CD4-positive, alpha-beta T cell treated with Interleukin-10 for 1 hour (primary cell): ENCODE data around the gene OPTC.
"Not testable (repeated sequence)": the region's sequence is repeated elsewhere in the genome, so short reads cannot be mapped to it uniquely, and the experiment has no call there.

Source experiments
- DNase-seq: peaks from one replicate; pipeline ENCODE4 v3.0.0-alpha.2; 2020

Gene OPTC

DNA sequence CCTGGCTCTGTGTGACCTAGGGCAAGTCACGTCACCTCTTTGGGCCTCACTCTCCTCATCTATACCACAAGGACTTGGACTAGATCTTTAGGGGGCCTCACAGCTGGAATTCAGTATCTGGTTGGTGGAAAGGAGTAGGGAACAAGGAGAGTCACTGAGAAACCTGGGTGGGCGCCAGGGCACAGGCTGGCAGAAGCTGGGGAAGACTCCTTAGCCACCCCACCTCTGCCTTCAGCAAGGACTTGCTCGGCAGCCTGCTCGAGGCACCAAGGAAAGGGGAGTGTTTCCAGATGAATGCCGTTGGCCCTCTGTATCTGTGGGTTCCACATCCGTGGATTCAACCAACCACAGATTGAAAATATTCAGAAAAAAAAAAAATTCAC lies 1.2 kb upstream of the OPTC start:
- DNase-seq = no peak

DNA sequence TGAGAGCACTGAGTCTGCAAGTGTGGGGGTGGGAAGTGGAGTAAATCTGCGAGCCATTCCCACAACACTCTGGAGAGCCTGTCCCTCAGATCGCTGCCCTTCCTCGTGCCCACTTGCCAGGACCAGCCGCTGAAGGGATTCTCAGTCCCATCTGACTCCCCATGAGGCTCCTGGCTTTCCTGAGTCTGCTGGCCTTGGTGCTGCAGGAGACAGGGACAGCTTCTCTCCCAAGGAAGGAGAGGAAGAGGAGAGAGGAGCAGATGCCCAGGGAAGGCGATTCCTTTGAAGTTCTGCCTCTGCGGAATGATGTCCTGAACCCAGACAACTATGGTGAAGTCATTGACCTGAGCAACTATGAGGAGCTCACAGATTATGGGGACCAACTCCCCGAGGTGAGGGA lies 1.9 kb downstream of the OPTC start:
- DNase-seq = no peak

DNA sequence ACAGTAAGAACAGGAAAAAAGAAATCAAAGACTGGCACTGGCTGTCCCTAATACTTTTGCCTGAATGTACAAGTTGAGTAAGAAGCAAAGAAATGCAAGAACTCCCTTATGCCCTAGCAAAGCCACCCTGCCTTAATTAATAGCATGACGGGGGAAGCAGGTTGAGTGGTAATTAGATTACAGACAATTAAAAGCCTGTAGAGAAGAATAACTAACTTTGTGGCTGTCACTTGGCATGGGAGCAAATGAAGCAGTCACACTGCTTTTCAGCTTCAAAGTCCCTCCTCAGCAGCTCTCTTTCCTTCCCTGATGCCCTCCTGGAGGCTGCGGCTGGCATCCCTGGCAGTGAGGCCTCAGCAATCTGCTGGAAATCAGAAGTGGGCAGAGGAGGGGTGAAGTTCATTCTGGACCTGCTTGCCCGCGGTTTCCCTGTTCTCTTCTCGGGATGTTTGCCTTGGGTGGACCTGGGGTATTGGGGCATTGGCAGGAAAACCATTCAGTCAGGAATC lies 3.4 kb downstream of the OPTC start:
- no peak for DNase-seq

DNA sequence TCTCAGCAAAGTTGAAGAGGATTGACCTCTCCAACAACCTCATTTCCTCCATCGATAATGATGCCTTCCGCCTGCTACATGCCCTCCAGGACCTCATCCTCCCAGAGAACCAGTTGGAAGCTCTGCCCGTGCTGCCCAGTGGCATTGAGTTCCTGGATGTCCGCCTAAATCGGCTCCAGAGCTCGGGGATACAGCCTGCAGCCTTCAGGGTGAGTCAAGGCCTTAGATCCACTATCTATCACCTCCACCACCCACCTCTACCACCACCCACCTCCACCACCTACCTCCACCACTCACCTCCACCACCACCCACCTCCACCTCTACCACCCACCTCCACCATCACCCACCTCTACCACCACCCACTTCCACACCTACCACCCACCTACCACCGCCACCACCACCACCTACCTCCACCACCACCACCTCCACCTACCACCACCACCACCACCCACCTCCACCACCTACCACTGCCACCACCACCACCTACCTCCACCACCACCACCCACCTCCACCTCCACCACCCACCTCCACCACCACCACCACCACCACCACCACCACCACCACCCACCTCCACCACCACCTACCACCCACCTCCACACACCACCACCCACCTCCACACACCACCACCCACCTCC lies 5.8 kb downstream of the OPTC start:
- DNase-seq = no peak

DNA sequence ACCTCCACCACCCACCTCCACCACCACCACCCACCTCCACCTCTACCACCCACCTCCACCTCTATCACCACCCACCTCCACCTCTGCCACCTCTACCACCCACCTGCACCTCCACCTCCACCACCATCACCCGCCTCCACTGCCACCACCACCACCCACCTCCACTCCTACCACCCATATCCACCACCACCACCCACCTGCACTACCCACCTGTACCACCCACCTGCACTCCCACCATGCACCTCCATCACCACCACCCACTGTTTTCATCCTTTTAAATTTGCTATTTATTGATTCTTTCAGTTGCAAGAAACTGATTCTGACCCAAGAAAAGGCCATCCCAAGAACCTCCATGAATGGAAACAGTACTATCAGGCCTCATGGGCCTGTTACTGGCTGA lies 6.3 kb downstream of the OPTC start:
- DNase-seq = no peak

DNA sequence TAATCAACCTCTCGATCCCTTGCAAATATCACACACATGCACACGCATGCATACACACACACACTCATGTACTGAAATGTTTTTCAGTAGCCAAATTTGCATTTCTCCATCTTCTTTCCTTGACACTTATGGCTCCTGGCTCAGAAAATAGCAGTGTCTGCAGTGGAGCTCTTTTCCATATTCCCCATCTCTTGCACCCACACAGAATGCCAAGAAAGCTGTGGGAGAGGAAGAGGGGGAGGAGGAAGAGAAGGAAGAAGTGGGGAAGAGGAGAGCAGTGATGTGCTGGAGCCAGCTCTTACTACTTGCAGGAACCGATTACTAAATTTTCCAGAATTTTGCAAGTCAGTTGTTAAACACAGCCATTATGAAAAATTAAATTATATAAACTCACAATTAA lies 9.9 kb downstream of the OPTC start:
- no peak for DNase-seq

DNA sequence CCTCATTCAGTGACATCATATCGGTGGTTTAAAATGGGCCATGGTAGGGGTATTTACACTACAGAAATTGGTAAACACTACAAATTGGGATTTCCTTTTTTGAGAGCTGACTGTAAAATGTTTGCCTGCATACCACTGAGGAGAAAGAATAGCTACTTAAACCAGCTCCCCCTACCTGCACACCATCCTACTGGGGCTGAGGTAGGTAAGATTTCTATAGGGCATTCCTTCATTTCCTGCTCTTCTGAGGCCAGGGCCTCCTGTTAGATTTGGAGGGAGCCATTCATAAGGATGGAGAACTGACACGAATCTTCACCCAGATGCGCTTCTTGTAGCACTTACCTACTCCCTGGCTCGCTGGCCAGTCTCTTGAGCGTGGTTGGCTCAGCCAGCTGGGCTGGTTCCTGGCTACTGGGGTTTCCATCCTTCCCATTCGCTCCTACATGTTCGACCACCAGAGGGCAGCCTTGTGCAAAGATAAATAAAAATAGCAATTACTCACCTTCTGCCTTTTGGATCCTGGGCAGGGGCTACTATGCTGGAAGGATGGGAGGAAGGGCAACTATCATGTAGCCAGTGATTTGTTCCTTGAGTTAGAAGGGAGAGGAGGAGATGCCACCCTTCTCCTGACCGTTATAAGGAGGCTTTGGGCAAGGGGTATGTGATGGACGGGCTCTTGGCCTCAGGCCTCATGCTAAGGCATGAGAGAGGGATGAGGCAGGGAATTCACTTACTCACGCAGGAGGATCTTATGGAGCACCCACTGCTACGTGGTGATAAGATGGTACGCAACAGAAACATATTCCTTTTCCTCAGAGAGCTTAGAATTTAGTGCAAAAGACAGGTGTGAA lies 10.7 kb downstream of the OPTC start:
- DNase-seq = peak; percentile 77

DNA sequence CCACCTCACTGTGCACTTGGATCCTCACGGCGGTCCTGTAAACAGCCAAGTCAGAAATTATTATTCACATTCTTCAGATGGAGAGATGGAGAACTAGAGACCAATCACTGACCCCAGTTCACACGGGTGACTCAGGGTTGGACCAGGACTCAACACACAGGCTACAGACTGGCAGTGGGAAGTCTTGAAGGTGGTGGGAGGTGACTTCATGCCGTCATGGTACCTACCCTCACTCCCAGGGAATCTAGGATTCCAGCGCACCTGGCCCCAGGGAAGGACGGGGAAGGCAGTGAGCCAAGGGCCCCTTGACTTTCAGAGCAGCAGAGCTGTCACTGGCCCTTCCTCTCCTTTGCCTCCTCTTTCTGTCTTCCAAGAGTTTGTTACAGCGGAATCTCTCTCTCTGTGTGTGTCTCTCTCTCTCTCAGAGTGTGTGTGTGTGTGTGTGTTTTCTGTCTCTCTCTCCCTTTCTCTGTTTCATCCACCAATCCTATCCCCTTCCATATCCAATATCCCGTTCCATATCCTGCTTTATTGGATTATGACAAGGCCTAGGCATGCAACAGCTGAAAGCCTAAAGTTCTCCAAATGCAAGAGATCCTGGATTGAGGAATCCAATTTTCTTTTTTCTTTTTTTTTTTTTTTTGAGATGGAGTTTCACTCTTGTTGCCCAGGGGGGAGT lies 11.7 kb downstream of the OPTC start:
- no peak for DNase-seq

DNA sequence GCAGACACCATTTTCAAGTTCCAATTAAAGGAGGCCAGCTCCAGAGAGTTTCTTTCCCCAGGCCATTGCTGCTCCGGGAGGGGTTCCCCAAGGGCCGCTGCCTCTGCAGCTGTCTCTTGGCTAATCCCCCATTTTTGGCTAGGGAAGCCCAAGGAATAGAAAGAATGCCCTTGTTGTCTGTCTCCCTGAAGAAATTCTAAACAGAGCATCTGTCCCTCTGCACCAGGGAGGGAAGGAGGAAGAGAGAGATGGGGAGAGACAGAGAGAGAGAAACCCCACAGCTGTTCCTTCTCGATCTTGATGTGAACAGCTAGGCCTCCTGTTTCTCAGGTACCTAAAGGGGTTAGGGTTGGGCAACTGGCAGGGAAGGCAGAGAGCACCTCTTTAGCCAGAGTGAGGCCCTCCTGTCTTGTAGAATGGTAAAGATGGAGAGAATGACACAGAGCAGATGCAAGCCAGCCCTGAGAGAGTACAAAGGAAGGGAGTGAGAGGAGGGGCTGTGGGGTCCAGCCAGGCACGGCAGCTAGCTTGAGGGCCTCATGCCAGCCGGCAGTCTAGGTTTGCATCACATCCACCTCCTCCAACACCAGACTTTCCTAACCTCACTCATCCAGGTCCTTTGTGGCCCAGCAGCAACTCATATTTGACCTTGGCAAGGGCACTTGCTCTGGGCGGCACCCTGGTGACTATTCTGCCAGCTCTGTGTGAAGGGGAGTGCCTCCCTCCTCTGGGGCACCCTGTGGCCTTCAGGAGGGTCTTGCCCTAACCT lies 13.1 kb downstream of the OPTC start:
- no peak for DNase-seq

DNA sequence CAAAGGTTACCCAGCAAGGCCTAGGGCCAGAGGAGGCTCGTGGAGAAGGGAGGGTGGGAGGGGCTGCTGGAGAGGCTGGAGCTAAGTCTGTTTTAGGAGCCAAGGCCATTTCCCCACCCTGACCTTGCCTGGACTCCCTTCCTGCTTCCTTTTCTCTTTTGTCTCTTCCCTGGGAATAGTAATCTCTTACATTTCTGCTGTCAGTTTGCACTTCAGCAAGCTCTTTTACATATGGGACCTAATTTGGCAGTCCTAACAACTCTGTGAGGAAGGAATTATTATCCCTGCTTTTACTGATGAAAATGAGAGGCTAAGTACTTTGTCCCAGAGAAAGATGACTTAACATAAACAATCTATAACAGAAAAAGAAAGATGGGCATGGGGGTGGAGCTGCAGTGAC lies 13.8 kb downstream of the OPTC start:
- DNase-seq = no peak

DNA sequence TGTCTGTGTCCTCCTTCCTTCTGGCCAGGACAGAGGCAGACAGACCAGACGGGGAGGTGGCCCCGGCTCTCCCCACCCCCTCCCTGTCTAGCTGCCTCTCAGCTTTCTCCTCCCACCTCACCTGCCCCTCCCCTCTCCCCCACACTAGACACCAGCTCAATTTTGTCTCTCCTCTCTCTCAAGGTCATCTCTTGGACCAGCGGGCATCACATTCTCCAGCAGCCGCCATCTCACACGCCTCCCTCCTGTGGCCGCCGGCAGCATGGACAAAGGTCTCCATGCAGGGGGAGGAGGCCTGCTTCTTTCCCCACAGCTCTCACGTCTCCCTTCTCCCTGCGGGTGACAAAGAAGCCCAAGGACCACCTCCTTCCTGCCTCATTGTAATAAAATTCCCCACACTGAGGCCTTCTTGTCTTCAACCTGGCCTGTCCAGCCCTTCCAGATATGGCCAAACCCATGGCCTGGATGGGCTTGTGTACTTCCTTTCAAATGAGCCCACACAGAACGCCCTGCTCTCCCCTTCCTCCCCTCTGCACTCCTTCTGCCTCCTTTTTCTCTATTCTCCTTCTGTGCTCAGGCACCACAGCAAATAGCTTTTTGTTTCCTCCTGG lies 14.6 kb downstream of the OPTC start:
- no peak for DNase-seq

DNA sequence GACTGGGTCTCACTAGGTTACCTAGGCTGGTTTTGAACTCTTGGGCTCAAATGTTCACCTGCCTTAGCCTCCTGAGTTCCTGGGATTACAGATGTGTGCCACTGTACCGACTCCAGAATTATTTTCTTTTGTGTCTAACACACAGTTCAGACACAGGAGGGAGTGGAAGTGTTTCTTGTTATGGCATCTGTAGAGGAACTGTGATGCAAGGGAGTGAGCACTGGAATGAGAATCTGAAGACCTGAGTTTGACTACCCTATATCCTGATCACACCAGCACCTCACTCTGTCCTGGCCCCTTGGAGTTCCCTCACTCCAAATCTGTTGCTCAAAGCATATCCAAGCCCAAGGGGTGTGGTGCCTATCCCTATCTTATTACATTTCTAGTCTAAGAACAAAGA lies 15.2 kb downstream of the OPTC start:
- DNase-seq = no peak

DNA sequence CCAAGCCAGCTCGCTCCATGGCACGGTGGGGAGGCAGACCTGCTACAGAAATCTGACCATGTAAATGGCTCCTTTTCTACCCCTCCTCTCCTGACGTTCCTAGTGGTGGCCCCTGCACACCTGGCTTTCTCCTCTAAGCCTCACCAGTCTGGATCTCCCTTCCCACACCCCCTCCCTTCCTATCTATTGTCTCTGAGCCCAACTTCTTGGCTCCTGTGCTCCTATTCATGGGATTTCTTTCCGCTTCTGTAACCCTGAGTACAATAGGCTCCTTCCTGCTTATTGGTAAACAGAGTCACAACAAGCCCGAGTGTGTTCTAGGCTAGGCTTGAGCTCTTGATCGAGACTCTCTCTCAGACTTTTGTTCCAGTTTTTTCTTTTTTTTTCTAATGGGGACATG lies 17.6 kb downstream of the OPTC start:
- no peak for DNase-seq

DNA sequence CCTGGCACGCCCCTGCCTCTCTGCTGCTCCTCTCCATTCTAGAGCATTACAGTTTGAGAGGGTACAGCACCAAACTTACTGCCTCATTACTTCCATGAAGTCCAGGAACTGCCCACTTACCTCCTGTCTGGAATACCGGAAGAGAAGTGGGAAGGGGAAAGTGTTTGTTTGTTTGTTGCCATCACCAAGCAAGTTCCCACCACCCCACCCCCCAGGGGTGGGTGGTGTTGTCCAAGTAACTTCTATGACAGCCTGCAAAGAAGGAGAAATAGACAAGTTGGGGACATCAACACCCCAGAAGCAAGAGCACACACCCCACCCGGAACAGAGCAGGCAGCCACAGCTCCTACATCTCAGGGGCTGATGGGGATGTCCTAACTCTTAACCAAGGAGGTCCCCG lies 18.0 kb downstream of the OPTC start:
- no peak for DNase-seq

DNA sequence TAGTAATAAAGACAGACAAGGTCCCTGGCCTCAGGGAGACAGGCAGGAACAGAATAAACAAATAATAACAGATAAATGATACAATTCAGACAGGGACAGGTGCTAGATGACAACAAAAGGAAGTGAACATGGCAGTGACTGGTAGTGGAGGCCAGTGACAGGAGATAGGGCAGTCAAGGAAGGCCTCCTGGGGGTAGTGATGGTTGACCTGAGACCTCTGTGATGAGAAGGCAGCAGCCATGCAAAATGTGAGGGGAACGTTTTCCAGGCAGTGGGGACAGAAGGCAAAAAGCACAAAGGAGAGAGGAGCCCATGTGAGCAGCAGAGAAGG lies 18.5 kb downstream of the OPTC start:
- no peak for DNase-seq

DNA sequence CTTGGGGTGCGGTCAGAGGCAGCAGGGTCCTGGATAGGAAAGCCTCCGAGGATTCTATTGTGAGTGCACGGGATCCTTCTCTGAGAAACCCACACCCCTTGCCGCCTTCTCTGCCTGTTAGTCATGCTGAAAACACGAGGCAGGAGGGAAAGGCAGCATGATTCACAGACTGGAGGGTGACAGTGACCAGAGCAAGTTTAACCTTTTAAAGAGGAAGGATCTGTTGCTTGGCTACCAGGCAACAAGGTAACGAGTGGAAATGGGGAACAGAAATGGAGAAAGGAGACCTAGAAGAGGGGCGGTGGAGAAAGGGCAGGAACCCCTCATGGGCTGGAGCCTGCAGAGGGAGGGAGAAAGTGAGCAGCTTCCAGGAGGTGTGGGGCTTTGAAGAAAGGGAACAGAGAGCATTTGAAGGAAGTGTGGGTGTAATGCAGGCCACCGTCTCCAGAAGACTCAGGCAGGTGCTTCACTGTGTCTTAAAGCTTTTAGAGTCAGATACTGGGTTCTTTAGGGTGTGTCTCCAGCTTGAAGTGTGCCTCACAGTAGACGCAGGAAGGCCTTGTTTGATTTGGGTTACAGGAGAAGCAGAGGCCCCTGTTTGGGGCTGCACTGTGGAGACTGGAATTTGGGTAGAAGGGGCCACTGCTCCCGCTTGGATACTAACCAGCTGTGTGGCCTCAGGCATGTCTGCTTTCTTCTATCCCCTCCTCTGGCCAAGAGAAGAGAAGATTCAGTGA lies 19.1 kb downstream of the OPTC start:
- peak; percentile 15 for DNase-seq

DNA sequence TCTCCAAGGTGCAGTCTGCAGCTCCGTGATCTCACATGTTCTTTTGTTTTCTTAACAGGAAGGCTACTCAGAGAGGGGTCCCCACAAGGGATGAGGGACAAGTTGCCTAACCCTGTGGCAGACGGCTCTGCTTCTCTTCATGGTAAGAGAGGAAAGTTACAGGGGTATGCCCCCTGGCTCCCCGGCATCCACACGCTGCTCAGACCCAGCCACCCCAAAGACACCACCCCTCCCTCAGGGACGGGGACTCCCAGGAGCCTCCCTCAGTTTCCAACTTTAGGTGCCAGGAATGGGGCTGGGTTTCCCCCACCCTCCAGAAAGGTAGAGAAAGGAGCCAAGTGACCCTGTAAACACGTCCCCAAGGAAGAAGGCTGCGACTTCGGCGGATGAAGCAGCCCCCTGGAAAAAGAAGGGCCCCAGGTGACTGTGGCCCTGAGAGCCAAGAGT lies 19.7 kb downstream of the OPTC start:
- no peak for DNase-seq

DNA sequence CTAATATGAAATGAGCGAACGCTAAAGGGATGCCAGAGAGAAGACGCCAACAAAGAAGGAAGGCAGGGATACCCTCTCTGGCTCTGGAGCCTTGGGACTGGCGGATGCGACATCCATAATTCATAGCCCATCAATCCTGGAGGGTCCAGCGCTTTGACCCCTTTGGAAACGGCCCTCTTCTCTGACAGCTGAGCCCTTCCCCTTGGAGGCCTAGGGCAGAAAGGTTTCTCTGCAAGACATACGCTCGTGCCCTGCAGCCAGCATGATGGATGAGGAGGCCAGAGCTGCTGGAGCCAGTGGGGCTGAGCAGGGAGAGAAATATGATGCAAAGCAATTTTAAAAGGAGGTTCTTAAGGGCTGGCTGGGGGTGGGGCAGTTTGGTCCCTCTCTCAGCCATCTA lies 22.2 kb downstream of the OPTC start:
- no peak for DNase-seq

DNA sequence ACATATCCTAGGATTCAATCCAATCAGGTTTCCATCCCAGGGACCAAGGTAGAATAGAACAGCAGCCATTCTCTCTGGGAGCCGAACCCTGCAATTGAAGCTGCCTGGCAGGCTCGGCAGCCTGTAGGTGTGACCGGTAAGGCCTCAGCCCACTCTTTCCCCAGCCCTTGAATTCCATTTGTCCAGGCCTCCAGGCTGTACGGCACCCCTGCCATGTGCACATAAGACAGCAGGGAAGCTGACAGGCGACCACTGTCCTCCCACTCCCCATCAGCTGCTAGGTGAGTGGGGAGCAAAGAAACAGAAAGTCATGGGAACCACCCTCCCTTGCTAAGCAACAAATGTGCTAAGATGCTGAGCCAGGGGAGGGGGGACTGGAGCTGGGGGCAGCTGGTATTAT lies 23.0 kb downstream of the OPTC start:
- no peak for DNase-seq

DNA sequence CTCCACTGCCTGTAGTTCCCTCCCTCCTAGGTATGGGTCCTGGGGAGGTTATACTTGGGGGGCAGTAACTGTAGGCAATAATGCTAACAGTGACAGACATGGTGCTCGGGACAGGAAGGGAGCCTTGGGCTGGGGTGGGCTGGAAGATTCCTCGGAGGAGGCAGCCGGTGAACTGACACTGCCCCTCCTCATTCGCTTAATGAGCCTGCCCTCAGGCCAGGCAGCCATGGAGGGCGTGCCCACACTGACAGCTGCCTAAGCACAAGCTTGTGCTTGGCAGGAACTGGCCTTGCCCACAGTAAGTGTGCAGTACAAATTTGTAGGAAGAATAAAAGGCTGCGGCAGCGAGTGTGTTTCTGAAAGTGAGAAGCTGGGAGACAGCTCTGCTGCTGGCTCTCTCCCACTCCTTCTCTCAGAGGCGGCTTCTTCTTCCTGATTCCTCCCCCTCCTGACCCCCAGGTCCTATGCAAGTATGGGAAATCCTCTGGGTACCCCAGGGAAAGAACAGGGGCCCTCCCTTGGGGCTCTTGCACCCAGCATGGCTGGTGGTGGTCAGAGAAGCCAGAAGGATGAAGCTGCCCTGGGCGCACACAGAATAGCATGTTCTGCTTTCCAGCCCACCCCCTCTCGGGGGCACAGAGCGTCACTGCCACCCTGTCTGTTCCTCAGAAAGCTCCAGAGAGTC lies 23.6 kb downstream of the OPTC start:
- no peak for DNase-seq

DNA sequence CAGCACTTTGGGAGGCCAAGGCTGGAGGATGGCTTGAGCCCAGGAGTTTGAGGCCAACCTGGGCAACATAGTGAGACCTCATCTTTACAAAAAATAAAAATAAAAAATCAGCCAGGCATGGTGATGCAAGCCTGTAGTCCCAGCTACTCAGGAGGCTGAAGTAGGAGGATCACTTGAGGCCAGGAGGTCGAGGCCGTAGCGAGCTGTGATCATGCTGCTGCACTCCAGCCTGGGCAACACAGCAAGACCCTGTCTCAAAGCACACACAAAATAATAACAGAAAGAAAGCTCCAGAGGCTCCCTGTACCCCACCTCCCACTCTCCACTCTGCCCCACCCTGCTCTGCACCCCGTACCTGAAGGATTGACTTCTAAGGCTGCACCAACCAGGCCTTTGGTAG lies 24.2 kb downstream of the OPTC start:
- not testable (repeated sequence) for DNase-seq

DNA sequence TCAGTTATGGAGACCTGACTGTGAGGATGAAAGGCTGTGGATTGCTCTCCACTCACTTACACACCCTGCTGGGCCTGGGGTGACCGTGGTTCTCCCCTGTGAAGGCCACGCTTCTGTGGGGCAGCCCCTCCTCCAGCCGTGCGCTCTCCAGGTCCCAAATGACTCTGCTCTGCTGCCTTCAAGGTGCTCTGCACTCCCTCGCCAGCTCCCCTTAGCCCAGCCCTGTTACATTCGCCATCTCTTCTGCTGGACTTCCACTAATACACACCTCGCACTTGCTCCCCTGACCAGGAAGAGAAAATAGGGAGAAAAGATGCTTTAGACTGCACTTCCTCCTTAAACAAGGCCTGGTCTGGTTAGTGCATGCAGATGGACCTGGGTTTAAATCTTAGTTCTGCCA lies 24.6 kb downstream of the OPTC start:
- DNase-seq = no peak
